ENCODE results near the gene RBM33.
"Not testable (repeated sequence)": the region's sequence is repeated elsewhere in the genome, so short reads cannot be mapped to it uniquely, and the experiment has no call there.

Gene RBM33

DNA sequence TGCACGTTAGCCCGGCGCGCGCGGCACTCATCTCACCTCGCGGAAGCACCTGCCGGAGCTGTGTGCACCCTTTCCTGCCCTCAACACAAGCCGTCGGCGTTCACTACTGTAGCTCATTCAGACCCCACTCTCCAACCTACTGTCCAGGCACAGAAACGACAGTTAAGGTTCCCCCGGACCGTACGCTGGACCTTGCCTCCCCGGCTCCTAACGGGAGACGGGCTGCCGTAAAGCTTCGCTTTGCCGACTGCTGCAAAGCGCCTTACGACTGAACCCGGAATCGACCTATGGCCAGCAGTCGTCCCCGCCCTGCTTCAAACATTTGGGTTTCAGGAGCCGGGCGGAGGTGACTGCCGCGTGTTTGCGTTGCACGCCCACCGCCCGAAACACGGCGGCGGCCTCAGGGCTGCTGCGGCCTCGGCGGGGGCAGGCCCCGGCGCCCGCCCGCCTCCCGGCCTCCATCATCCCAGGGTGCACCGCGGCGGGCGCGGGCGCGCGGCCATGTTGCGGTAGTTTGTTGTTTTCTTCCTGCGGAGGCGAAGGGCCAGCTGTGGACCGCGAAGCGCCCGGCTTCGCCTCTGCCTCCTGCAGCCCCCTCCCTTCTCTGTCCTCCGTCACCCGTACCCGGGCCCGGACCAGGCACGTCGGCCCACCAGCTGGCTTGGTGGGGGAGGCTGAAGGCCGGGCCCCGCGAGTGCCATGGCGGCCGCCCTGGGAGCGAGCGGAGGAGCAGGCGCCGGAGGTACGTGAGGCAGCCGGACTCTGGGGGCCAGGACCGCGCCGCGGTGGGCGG, at the start of gene RBM33:
TSS of gene RBM33 (plus strand) at position 484 of the 793 bp plus-strand sequence. CDS start at position 700, 216 bp downstream.
- peak; percentile 70 to 72 for DNase-seq (ENCODE audit: low read depth in 2 of 2)

GRCh38 chr7:155594961-155595366, 49.5 kb upstream of the RBM33 start:
- no peak for DNase-seq (ENCODE audit: low read depth in 2 of 2)

GRCh38 chr7:155597753-155598140, 46.7 kb upstream of the RBM33 start:
- DNase-seq (ENCODE audit: low read depth in 2 of 2), result no peak

DNA sequence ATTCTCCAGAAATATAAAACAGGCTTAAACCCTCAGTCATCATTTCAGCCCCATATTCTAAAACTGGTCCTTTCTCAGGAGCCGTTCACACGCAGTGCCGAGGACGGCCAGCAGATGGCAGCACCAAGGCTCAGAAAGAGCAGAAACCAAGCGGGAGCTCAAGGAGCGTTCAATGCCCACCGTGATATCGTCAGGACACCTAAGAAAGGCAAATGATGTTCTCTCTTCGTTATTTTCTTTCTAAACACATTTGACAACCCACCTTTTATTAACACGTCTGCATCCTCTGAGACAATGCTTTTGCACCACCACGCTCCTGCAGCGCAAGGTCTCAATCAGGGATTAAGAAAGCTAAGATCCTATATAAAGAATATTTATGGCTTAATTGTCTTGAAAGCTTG, 45.7 kb upstream of the RBM33 start:
- DNase-seq (ENCODE audit: low read depth in 2 of 2), result peak; percentile 71 to 84

GRCh38 chr7:155602156-155602555, 42.3 kb upstream of the RBM33 start:
- DNase-seq (ENCODE audit: low read depth in 2 of 2), result no peak

DNA sequence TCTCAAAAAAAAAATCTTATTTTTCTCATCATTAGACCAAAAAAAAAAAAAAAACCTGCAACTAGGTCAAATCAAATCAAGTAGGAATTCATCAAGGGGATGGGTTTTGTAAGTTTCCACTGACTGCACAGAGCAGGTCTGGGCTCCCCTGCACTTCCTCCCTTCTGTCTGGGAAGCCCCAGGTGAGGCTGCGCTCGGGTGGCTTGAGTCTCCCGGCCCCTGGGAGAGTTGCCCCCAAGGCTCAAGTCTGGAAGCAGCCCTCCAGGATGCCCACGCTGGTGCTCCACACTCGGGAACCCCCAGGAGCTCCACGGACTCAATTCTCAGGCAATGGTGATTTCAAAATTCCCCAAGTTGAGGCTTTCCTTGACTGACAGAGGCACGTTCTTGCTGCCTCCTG, 41.7 kb upstream of the RBM33 start:
- DNase-seq (ENCODE audit: low read depth in 2 of 2), result no peak

DNA sequence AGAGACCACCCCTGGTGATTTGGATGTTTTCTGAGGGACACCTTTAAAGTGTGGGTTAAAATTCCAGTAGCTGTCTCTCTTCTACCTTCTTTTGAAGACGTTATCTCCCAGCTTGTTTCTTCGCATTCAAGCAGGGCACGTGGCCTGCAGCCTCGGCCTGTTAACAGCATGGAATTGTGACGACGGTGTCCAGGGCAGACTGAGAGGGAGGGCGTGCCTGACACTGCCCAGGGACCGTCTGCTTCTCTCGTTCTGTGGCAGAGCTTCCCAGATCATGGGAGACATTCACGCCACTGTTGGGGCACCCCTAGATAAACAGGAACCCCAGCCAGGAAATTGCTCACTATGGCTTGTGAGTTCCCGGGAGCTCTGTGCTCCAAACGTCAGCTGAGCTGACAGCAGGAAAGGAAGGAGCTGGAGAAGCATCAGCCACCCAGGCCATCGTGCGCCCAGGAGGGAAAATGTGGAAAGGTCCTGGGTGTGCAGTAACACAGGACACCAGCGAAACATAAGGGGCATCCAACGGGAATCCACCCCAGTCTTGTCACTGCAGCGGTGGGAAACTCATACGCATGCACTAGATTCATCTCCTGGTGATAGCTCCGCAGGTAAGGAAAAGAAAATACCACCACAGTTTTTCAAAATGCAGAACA, 41.1 kb upstream of the RBM33 start:
- no peak for DNase-seq (ENCODE audit: low read depth in 2 of 2)

DNA sequence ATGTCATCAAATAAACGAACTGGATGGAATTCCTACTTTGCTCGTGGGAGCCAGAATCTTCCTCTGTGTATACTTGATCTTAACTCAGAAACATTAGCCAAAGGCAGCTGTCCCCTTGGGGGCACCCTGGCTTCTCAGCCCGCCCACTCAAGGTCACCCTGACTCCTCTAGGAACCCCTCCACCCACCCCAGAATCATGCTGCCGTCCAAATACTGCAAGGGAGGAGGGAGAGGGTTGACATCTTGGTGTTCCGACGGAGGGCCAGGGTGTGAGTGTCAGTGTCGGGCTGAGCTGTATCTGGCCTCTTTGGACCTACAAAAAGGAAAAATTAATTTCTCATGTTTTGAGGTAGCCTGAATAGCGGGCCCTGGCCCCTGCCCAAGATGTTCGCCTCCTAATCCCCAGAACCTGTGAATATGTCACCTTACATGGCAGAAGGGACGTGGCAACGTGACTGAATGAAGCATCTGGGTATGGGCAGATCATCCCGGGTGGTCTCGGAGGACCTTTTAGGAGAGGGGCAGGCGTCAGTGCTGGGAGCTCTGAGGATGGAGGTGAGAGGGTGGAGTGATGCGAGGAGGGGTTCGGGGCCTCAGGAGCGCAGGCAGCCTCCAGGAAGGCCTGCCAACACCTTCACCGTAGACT, 40.5 kb upstream of the RBM33 start:
- DNase-seq (ENCODE audit: low read depth in 2 of 2), result no peak

DNA sequence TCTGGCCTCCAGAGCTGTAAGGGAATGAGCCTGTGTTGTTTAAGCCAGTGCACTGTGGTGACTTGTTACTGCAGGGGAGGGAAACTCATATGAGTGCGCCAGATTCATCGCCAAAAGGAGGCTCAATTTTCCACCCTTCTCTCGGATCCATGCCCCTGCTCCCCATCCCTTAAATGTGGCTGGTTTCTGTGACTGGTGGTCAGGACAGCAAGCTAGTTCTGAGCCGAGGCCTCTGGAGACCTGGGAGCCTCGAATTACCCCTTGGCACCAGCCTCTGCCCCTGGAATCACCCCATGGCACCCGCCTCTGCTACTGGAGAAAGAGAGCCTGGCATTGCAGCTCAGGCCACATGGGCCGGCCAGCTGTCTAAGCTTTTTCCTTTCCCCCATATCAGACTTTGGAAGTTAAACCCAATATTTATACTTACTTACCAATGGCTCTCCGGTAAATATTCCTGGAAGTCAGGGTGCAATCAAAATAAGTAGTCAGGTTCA, 39.9 kb upstream of the RBM33 start:
- DNase-seq (ENCODE audit: low read depth in 2 of 2), result no peak

DNA sequence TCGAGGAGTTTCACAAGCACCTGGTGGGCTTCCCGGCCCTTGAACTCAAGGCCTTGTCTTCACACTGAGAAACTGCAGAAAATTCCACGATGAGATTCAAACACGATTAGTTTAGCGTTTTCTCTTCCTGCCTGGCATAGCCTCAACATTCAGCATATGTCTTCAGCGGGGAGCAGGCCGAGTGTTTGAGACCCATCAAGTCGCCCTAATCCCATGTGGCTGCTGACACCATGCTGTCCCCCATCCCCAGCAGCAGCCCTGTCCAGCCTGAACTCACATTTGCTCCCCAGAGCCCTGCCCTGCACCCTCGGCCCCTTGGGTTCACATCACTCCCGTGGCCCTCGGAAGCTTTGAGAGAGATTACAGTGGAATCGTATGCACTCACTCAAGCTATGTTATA, 35.3 kb upstream of the RBM33 start:
- DNase-seq (ENCODE audit: low read depth in 2 of 2), result no peak

DNA sequence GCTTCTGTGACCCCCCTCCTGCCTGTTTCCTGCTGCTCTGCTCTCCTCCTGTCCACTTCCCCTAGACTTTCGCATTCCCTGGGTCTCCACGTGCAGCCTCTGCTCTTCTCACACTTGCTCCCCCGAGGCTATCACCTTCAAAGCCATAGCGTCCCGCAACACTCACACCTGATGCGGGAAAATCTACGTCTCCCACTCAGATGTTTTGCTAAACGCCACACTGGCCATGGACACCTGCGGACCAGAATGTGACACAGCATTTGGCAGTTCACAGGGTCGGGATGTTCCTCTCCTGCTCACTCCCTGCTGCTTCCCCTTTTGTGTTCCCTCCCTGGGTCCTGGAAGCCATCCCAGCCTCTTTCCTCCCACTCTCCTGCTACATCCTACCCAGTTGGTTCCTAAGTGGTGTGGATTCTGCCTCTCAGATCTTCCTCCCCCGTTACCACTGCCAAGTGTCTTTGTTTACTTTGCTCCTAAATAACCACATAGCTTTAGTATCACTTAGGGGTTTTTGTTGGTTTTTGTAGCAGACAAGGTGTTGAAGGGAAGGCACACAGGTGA, 33.7 kb upstream of the RBM33 start:
- no peak for DNase-seq (ENCODE audit: low read depth in 2 of 2)

GRCh38 chr7:155611808-155612447, 32.5 kb upstream of the RBM33 start:
- no peak for DNase-seq (ENCODE audit: low read depth in 2 of 2)

- DNase-seq (ENCODE audit: low read depth in 2 of 2), result no peak
These were observed 31.8 kb upstream of the RBM33 start for GRCh38 chr7:155612658-155613057.

DNA sequence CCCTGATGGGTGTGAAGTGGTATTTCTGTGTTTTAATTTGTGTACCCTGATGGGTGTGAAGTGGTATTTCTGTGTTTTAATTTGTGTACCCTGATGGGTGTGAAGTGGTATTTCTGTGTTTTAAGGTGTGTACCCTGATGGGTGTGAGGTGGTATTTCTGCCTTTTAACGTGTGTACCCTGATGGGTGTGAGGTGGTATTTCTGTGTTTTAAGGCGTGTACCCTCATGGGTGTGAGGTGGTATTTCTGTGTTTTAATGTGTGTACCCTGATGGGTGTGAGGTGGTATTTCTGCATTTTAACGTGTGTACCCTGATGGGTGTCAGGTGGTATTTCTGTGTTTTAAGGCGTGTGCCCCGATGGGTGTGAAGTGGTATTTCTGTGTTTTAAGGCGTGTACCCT, 29.4 kb upstream of the RBM33 start:
- DNase-seq (ENCODE audit: low read depth in 2 of 2), result not testable (repeated sequence)

- no peak for DNase-seq (ENCODE audit: low read depth in 2 of 2)
These were observed 25.5 kb upstream of the RBM33 start for GRCh38 chr7:155618708-155619633.

DNA sequence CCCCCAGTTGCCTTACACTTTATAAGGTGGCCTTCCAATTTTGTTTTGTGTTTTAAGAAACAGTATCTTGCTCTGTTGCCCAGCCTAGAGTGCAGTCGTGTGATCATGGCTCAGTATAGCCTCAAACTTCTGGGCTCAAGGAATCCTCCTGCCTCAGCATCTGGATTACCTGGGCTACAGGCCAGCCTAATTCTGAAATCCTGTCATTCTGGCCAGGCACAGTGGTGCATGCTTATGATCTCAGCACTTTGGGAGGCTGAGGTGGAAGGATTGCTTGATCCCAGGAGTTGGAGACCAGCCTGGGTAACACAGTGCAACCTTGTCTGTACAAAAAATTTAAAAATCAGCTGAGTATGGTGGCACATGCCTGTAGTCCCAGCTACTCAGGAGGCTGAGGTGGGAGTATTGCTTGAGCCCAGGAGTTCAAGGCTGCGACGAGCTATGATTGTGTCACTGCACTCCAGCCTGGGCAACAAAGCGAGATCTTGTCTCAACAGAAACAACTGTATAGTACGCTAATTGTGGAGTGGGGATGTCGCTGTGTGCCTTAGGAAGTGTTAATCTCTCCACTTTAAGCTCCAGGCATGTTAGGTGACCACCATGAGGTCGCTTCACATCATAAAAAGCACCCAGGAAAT, 24.7 kb upstream of the RBM33 start:
- no peak for DNase-seq (ENCODE audit: low read depth in 2 of 2)

- DNase-seq (ENCODE audit: low read depth in 2 of 2), result no peak
These were observed 24.0 kb upstream of the RBM33 start for GRCh38 chr7:155620497-155620896.

DNA sequence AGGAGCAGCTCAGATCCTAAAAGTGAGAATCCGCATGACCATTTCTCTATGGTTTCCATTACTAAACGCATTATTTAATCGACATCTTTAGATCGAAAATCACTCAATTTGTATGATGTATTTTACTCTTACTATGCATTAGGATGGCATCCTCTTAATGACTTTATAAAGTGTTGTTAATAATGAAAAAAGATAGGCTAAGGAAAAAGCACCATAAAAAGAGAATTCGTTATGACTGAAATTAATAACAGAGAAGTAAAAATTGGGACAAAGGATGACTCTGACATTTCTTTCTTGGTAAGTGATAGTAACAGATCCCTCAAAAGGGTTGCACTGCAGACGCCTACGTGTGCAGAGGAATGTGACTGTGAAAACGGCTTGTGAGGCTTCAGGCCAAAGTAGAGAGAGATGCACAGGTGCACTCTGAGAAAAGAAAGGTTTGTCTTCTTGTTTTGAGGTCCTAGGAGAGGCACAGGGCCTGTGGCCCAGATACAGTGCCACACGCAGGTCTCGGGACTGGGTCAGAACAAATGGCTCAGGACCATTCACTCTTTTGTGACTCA, 23.0 kb upstream of the RBM33 start:
- DNase-seq (ENCODE audit: low read depth in 2 of 2), result no peak

GRCh38 chr7:155624412-155624811, 20.0 kb upstream of the RBM33 start:
- DNase-seq (ENCODE audit: low read depth in 2 of 2), result no peak

GRCh38 chr7:155625557-155625956, 18.9 kb upstream of the RBM33 start:
- DNase-seq (ENCODE audit: low read depth in 2 of 2), result no peak

All from stimulated activated CD8-positive, alpha-beta memory T cell treated with anti-CD3 and anti-CD28 coated beads, Interleukin-2, amount 100 ng/mL, for 48 hours (primary cell).